Measurements from ENCODE around the gene GPR171. TPM values are rescaled to one million over a fixed set of nuclear protein-coding genes. Genes with fewer than 3 reads are reported as not detected.

GPR171 gene
- total RNA-seq, 2 donors from 2014 or later: 0.40 to 0.53 TPM

GRCh38 chr3:151227266-151227806 lies 24.3 kb upstream of the GPR171 start:
- H3K4me3 ChIP-seq: no peak overlapping the region
- no peak for TF ChIP-seq CTCF (IDR thresholded peaks at IDR 0.05)
- intact Hi-C loops (cut with DNase I): loop anchor here (5.0 kb wide), 2 partner anchors 55 to 60 kb away; no protein-coding TSS in a partner anchor
- H3K9me3 ChIP-seq: no peaks in the 10 kb centered on the region
- no peak for DNase-seq
- no peak overlapping the region for H3K27ac ChIP-seq
- no peaks in the 10 kb centered on the region for H3K27me3 ChIP-seq
- no peaks in the 10 kb centered on the region for H3K36me3 ChIP-seq
- H3K9ac ChIP-seq (ENCODE audit: low read depth in 2 of 2, low read length in 2 of 2): no peak overlapping the region
- no peaks in the 10 kb centered on the region for H3K4me1 ChIP-seq

DNA sequence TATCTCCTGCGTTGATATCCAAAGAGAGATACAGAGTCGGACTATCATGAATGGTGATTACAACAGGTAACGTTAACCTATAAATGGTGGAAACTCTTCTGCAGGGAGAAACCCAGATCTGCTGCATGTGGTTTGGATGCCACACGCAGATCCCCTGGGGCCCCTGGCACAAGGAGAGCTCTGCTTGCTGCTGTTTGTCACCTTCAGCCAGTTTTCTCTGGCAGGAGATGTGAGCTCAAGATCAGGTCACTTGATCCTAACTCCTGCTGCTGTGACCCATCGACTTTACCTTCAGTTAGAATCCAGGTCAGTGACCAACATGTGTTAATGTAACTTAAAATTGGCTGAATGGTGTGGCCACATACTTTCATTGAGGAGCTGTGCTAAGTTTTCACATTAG lies 23.8 kb upstream of the GPR171 start:
- Histone ChIP-seq H3K27me3 (no peaks in the 10 kb centered on the region), H3K27ac (no peak overlapping the region), H3K36me3 (no peaks in the 10 kb centered on the region), H3K4me1 (no peaks in the 10 kb centered on the region), H3K9me3 (no peaks in the 10 kb centered on the region), H3K4me3 (no peak overlapping the region), H3K9ac (ENCODE audit: low read depth in 2 of 2, low read length in 2 of 2) (no peak overlapping the region)
- no peak for DNase-seq
- intact Hi-C loops (cut with DNase I): loop anchor here (5.0 kb wide), 2 partner anchors 55 to 60 kb away; no protein-coding TSS in a partner anchor
- TF ChIP-seq CTCF (IDR thresholded peaks at IDR 0.05): no peak

DNA sequence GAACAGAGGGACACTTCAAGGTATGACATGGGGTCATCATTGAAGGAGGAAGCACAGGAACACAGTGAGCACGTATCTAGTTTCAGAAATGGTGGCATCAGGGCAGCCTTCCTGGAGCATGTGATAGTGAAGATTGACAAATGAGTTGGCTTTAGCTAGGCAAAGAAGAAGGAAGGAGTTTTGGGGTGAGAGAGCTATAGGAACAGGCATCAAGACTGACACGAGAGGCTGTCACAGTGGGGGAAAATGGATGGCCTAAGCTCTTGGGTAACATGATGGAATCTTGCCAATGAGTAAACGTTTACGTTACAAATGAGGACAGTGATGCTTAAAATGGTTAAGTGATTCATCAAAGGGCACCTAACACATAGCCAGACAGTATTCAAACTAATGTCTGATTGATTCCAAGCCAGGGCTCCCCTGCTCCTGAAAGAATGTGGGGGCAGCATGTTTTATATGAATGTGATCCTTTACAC lies 23.1 kb upstream of the GPR171 start:
- Histone ChIP-seq H3K4me3 (no peak overlapping the region), H3K4me1 (no peaks in the 10 kb centered on the region), H3K27me3 (no peaks in the 10 kb centered on the region), H3K27ac (no peak overlapping the region), H3K9ac (ENCODE audit: low read depth in 2 of 2, low read length in 2 of 2) (no peak overlapping the region), H3K9me3 (no peaks in the 10 kb centered on the region), H3K36me3 (no peaks in the 10 kb centered on the region)
- no peak for TF ChIP-seq CTCF (IDR thresholded peaks at IDR 0.05)
- intact Hi-C loops (cut with DNase I): loop anchor here (5.0 kb wide), 2 partner anchors 56 to 59 kb away; no protein-coding TSS in a partner anchor
- no peak for DNase-seq

GRCh38 chr3:151225040-151225975 lies 22.3 kb upstream of the GPR171 start:
- TF ChIP-seq CTCF (IDR thresholded peaks at IDR 0.05): no peak
- no peak overlapping the region for H3K4me3 ChIP-seq
- no peaks in the 10 kb centered on the region for H3K9me3 ChIP-seq
- no peaks in the 10 kb centered on the region for H3K4me1 ChIP-seq
- no peaks in the 10 kb centered on the region for H3K27me3 ChIP-seq
- DNase-seq: no peak
- no peaks in the 10 kb centered on the region for H3K36me3 ChIP-seq
- no peak overlapping the region for H3K9ac ChIP-seq (ENCODE audit: low read depth in 2 of 2, low read length in 2 of 2)
- no peak overlapping the region for H3K27ac ChIP-seq
- intact Hi-C loops (cut with DNase I): loop anchor here (5.0 kb wide), 2 partner anchors 57 to 58 kb away; no protein-coding TSS in a partner anchor

GRCh38 chr3:151224268-151224866 lies 21.4 kb upstream of the GPR171 start:
- no peaks in the 10 kb centered on the region for H3K27me3 ChIP-seq
- H3K9me3 ChIP-seq: no peaks in the 10 kb centered on the region
- H3K9ac ChIP-seq (ENCODE audit: low read depth in 2 of 2, low read length in 2 of 2): no peak overlapping the region
- H3K27ac ChIP-seq: no peak overlapping the region
- DNase-seq: no peak
- no peak for TF ChIP-seq CTCF (IDR thresholded peaks at IDR 0.05)
- H3K4me3 ChIP-seq: no peak overlapping the region
- no peaks in the 10 kb centered on the region for H3K4me1 ChIP-seq
- intact Hi-C loops (cut with DNase I): no loop called here
- H3K36me3 ChIP-seq: no peaks in the 10 kb centered on the region

Data from colonic mucosa (tissue), 4 donors.